Progenitor cell of endocrine pancreas (in vitro differentiated cells): ENCODE measurements around the gene MYRIP. TPM values are rescaled to one million over a fixed set of nuclear protein-coding genes. Genes with fewer than 3 reads are reported as not detected.
"Not testable (repeated sequence)": the region's sequence is repeated elsewhere in the genome, so short reads cannot be mapped to it uniquely, and the experiment has no call there.

Experiments used
- DNase-seq: peaks from one replicate; pipeline ENCODE4 v3.0.0; 2021; ENCODE audit warnings: low spot score; ENCODE audit not compliant: unreplicated experiment
- H3K27ac Mint-ChIP-seq: 2 replicates; pipeline ENCODE4 v1.8.0; 2021; ENCODE audit warnings: mild to moderate bottlenecking, moderate library complexity, mixed read lengths
- H3K27me3 Mint-ChIP-seq: 2 replicates; pipeline ENCODE4 v1.8.0; 2021; ENCODE audit warnings: mixed read lengths
- H3K36me3 Mint-ChIP-seq: 2 replicates; pipeline ENCODE4 v1.8.0; 2022; ENCODE audit warnings: mixed read lengths; ENCODE audit not compliant: insufficient read depth
- H3K4me1 Mint-ChIP-seq: 2 replicates; pipeline ENCODE4 v1.8.0; 2021; ENCODE audit warnings: low read depth, mixed read lengths
- H3K4me3 Mint-ChIP-seq: 2 replicates; pipeline ENCODE4 v1.8.0; 2021; ENCODE audit warnings: low read depth, mild to moderate bottlenecking, moderate library complexity, mixed read lengths
- H3K9me3 Mint-ChIP-seq: 2 replicates; pipeline ENCODE4 v1.8.0; 2021; ENCODE audit warnings: low read depth, mixed read lengths
- CTCF ChIP-seq: fragments of 200-600 bp; sonication (generic); IDR thresholded peaks from one replicate; pipeline ENCODE4 v1.5.0; 2021; ENCODE audit warnings: antibody characterized with exemption, mild to moderate bottlenecking; ENCODE audit not compliant: unreplicated experiment
- total RNA-seq: library from RNA; stranded (reverse); gene quantifications from 2 replicates; pipeline ENCODE4 v1.2.1, GENCODE V29; 2021

Gene MYRIP
- total RNA-seq, 1 donor from 2014 or later: 0.57 TPM

GRCh38 chr3:40278791-40279190 lies 469.4 kb downstream of the MYRIP start:
- H3K9me3 Mint-ChIP-seq: peaks cover 4% of the 10 kb centered on the region
- no peaks in the 10 kb centered on the region for H3K27me3 Mint-ChIP-seq
- H3K4me3 Mint-ChIP-seq: no peak overlapping the region
- no peaks in the 10 kb centered on the region for H3K4me1 Mint-ChIP-seq
- H3K36me3 Mint-ChIP-seq: peaks cover 3% of the 10 kb centered on the region
- DNase-seq: no peak
- H3K27ac Mint-ChIP-seq: no peak overlapping the region
- TF ChIP-seq CTCF: no peak

- no peak for TF ChIP-seq CTCF
- DNase-seq: no peak
- Mint-ChIP-seq H3K4me3 (no peak overlapping the region), H3K36me3 (no peaks in the 10 kb centered on the region), H3K27me3 (no peaks in the 10 kb centered on the region), H3K9me3 (no peaks in the 10 kb centered on the region), H3K4me1 (no peaks in the 10 kb centered on the region), H3K27ac (no peak overlapping the region)
Measured at GRCh38 chr3:40281995-40282394, 472.6 kb downstream of the MYRIP start.

GRCh38 chr3:40283057-40283456 lies 473.6 kb downstream of the MYRIP start:
- H3K27me3 Mint-ChIP-seq, H3K36me3 Mint-ChIP-seq, DNase-seq, H3K9me3 Mint-ChIP-seq, H3K4me1 Mint-ChIP-seq, H3K4me3 Mint-ChIP-seq, H3K27ac Mint-ChIP-seq: not testable (repeated sequence)

GRCh38 chr3:40287248-40287647 lies 477.8 kb downstream of the MYRIP start:
- Mint-ChIP-seq H3K27ac (no peak overlapping the region), H3K4me1 (no peaks in the 10 kb centered on the region), H3K27me3 (no peaks in the 10 kb centered on the region), H3K4me3 (no peak overlapping the region), H3K36me3 (no peaks in the 10 kb centered on the region), H3K9me3 (no peaks in the 10 kb centered on the region)
- TF ChIP-seq CTCF: no peak
- no peak for DNase-seq

- H3K27me3 Mint-ChIP-seq: no peaks in the 10 kb centered on the region
- H3K4me3 Mint-ChIP-seq: no peak overlapping the region
- no peak overlapping the region for H3K27ac Mint-ChIP-seq
- no peaks in the 10 kb centered on the region for H3K36me3 Mint-ChIP-seq
- TF ChIP-seq CTCF: no peak
- H3K9me3 Mint-ChIP-seq: no peaks in the 10 kb centered on the region
- peaks cover 2% of the 10 kb centered on the region for H3K4me1 Mint-ChIP-seq
- no peak for DNase-seq
Measured at GRCh38 chr3:40290396-40290795, 481.0 kb downstream of the MYRIP start.

- TF ChIP-seq CTCF: no peak
- Mint-ChIP-seq H3K9me3 (no peaks in the 10 kb centered on the region), H3K27me3 (no peaks in the 10 kb centered on the region), H3K4me3 (no peak overlapping the region), H3K36me3 (no peaks in the 10 kb centered on the region), H3K4me1 (peaks cover 2% of the 10 kb centered on the region), H3K27ac (no peak overlapping the region)
- DNase-seq: no peak
Measured at GRCh38 chr3:40291471-40291870, 482.1 kb downstream of the MYRIP start.
